Osteoblast (primary cell): ENCODE measurements around the gene LCN6. TPM values are rescaled to one million over a fixed set of nuclear protein-coding genes. Genes with fewer than 3 reads are reported as not detected.
"Not testable (repeated sequence)": the region's sequence is repeated elsewhere in the genome, so short reads cannot be mapped to it uniquely, and the experiment has no call there.

Experiments
- DNase-seq: peaks from one replicate; pipeline ENCODE4 v3.0.0; 2011; ENCODE audit warnings: low spot score, mixed read lengths; ENCODE audit not compliant: insufficient read length; ENCODE audit errors: missing footprints
- H2AFZ ChIP-seq: 2 replicates; pipeline ENCODE4 v1.6.0; 2011; ENCODE audit warnings: mild to moderate bottlenecking, low read length
- H3K27ac ChIP-seq: 2 replicates; pipeline ENCODE4 v1.5.1; 2011; ENCODE audit warnings: mild to moderate bottlenecking, low read depth, low read length, moderate library complexity
- H3K27me3 ChIP-seq: 2 replicates; pipeline ENCODE4 v1.6.0; 2012; ENCODE audit warnings: mild to moderate bottlenecking, control low read depth, inconsistent platforms, low read length, moderate library complexity; ENCODE audit not compliant: insufficient read depth
- H3K36me3 ChIP-seq: 2 replicates; pipeline ENCODE4 v1.5.1; 2011; ENCODE audit warnings: mild to moderate bottlenecking, low read length, control low read depth, moderate library complexity; ENCODE audit not compliant: insufficient read depth
- H3K4me1 ChIP-seq: 2 replicates; pipeline ENCODE4 v1.5.1; 2011; ENCODE audit warnings: mild to moderate bottlenecking, low read length, control low read depth, moderate library complexity; ENCODE audit not compliant: insufficient read depth
- H3K4me2 ChIP-seq: 2 replicates; pipeline ENCODE4 v1.6.0; 2011; ENCODE audit warnings: mild to moderate bottlenecking, low read length; ENCODE audit not compliant: insufficient read depth
- H3K4me3 ChIP-seq: fragments of 200-600 bp; sonication (generic); 3 replicates; pipeline ENCODE4 v1.5.1; 2012; ENCODE audit warnings: mild to moderate bottlenecking, low read length, inconsistent platforms; ENCODE audit not compliant: insufficient read depth
- H3K79me2 ChIP-seq: 2 replicates; pipeline ENCODE4 v1.6.0; 2012; ENCODE audit warnings: mild to moderate bottlenecking, low read length, control low read depth, inconsistent platforms; ENCODE audit not compliant: insufficient read depth
- H3K9me3 ChIP-seq: 2 replicates; pipeline ENCODE4 v1.5.1; 2011; ENCODE audit warnings: low read depth, low read length, control low read depth
- H4K20me1 ChIP-seq: 2 replicates; pipeline ENCODE4 v1.6.0; 2012; ENCODE audit warnings: mild to moderate bottlenecking, low read length, control low read depth; ENCODE audit not compliant: insufficient read depth
- total RNA-seq: library from RNA; depleted of rRNA; stranded (reverse); fragments of >200 nt; gene quantifications from 2 replicates; pipeline ENCODE4 v1.2.3, GENCODE V29; 2012
- TF ChIP-seq, protein P1 (sequence below): IDR thresholded peaks from 2 replicates; pipeline ENCODE4 v1.5.1; 2011; ENCODE audit warnings: mild to moderate bottlenecking, low read depth, low read length, moderate library complexity; ENCODE audit errors: extremely low read depth

LCN6 gene
- total RNA-seq, 1 donor = not detected

DNA sequence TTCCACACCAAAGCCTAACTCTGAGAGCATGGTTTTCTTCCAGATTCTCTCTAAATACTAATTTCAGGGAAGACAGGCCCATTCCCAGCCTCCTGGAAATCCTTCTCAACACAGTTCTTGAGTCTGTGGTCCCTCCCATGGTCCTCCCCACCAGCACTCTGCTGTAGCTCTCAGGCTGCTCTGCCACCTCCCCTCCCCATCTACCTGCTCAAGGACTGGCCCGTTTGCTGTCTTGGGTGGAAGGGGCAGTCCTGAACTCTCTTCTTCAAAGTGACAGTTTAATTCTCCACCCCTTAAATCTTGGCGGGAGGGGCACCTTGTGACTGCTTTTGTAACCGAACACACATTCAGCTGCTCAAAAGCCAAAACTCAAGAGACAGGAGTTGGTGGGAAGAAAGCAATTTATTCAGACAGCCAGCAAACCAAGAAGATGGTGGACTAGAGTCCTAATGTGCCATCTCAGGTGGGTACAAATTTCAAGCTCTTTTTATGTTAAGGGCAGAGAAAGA lies 23.6 kb upstream of the LCN6 start:
- H2AFZ ChIP-seq = no peak overlapping the region
- DNase-seq = peak; percentile 76
- TF ChIP-seq, protein P1, sequence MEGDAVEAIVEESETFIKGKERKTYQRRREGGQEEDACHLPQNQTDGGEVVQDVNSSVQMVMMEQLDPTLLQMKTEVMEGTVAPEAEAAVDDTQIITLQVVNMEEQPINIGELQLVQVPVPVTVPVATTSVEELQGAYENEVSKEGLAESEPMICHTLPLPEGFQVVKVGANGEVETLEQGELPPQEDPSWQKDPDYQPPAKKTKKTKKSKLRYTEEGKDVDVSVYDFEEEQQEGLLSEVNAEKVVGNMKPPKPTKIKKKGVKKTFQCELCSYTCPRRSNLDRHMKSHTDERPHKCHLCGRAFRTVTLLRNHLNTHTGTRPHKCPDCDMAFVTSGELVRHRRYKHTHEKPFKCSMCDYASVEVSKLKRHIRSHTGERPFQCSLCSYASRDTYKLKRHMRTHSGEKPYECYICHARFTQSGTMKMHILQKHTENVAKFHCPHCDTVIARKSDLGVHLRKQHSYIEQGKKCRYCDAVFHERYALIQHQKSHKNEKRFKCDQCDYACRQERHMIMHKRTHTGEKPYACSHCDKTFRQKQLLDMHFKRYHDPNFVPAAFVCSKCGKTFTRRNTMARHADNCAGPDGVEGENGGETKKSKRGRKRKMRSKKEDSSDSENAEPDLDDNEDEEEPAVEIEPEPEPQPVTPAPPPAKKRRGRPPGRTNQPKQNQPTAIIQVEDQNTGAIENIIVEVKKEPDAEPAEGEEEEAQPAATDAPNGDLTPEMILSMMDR = no peak
- no peak overlapping the region for H3K27ac ChIP-seq
- H3K27me3 ChIP-seq = peaks cover 4% of the 10 kb centered on the region
- H3K4me1 ChIP-seq = no peaks in the 10 kb centered on the region
- H4K20me1 ChIP-seq = no peaks in the 10 kb centered on the region
- peaks cover 3% of the 10 kb centered on the region for H3K9me3 ChIP-seq
- H3K4me2 ChIP-seq = no peak overlapping the region
- no peak overlapping the region for H3K4me3 ChIP-seq
- H3K79me2 ChIP-seq = no peaks in the 10 kb centered on the region
- H3K36me3 ChIP-seq = no peaks in the 10 kb centered on the region

DNA sequence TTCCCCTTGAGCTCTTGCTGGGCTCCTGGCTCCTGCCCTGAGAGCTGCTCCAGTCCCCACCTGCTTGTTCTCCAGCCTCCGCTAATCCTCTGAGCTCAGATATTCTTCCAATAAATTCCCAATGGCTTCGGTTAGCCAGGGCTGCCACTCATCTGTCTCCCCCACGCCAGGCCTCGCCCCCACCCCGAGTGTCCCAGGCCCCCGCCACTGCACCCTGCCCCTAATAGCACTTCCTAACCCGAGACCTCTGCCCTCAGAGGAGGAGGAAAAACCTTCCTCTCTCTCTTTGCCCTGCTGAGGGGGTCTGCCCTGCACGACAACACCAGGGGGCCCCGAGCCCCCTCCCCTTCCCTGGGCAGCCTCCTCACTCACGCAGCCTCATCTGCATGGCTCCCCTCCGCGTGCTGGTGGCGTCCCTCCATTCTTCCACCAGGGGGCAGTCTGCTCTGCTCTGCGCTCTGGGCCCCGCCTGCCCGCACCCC lies 21.4 kb upstream of the LCN6 start:
- Histone ChIP-seq H3K27me3 (peaks cover 4% of the 10 kb centered on the region), H3K9me3 (peaks cover 3% of the 10 kb centered on the region), H3K4me3 (no peak overlapping the region), H4K20me1 (no peaks in the 10 kb centered on the region), H3K36me3 (no peaks in the 10 kb centered on the region), H3K27ac (no peak overlapping the region), H2AFZ (no peak overlapping the region), H3K4me1 (no peaks in the 10 kb centered on the region), H3K79me2 (no peaks in the 10 kb centered on the region), H3K4me2 (no peak overlapping the region)
- peak; percentile 94 for DNase-seq
- TF ChIP-seq, protein P1 = peak; percentile 38

DNA sequence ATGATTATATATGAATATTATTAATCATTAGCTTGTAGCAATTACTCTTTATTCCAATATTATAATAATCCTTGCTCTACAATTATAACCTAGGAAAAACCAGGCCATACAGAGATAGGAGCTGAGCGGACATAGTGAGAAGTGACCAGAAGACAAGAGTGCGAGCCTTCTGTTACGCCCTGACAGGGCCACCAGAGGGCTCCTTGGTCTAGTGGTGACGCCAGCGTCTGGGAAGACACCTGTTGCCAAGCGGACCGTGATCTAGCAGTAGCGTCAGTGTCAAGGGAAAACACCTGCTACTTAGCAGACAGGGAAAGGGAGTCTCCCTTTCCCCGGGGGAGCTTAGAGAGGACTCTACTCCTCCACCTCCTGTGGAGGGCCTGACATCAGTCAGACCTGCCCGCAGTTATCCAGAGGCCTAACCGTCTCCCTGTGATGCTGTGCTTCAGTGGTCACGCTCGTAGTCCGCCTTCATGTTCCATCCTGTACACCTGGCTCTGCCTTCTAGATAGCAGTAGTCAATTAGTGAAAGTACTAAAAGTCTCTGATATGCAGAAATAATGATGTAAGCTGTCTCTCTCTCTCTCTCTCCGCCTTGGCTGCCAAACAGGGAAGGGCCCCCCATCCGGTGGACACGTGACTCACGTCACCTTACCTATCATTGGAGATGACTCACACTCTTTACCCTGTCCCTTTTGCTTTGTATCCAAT lies 18.2 kb upstream of the LCN6 start:
- not testable (repeated sequence) for DNase-seq, H3K4me3 ChIP-seq, H2AFZ ChIP-seq, H3K27ac ChIP-seq, H3K4me2 ChIP-seq, H4K20me1 ChIP-seq, H3K27me3 ChIP-seq, H3K79me2 ChIP-seq, H3K9me3 ChIP-seq, H3K36me3 ChIP-seq, H3K4me1 ChIP-seq
- TF ChIP-seq, protein P1 = peak; percentile 24

DNA sequence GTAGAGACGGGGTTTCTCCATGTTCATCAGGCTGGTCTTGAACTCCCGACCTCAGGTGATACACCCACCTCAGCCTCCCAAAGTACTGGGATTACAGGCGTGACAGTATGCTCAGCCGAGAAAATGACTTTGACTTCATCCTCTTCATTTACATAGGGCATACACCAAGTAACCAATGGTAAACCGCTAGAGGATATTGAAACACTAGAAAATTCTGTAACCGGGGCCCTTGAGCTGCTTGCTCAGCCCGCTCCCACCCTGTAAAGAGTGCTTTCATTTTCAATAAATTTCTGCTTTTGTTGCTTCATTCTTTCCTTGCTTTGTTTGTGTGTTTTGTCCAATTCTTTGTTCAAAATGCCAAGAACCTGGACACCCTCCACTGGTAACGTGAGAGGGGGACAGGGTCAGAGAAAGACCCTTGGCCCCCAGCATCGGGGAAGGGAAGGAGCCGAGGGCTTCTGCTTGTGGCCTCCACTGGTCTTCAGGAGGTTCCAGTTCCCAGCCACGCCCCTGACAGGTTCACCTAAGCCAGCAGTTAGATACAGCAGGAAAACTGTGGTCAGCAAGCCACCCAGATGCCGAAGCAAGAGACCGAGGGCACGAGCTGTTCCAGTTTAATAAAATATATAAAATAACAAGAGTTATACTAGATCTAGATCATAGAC lies 17.6 kb upstream of the LCN6 start:
- not testable (repeated sequence) for H2AFZ ChIP-seq, H3K36me3 ChIP-seq, H3K79me2 ChIP-seq, H3K9me3 ChIP-seq, DNase-seq, H3K4me1 ChIP-seq, H3K27me3 ChIP-seq, H3K4me2 ChIP-seq, H3K4me3 ChIP-seq, H3K27ac ChIP-seq, H4K20me1 ChIP-seq
